ENCODE results near the gene RFC2. TPM values are rescaled to one million over a fixed set of nuclear protein-coding genes. Genes with fewer than 3 reads are reported as not detected.

RFC2 gene
- polyA plus RNA-seq, 1 experiment: 22.1 TPM

DNA sequence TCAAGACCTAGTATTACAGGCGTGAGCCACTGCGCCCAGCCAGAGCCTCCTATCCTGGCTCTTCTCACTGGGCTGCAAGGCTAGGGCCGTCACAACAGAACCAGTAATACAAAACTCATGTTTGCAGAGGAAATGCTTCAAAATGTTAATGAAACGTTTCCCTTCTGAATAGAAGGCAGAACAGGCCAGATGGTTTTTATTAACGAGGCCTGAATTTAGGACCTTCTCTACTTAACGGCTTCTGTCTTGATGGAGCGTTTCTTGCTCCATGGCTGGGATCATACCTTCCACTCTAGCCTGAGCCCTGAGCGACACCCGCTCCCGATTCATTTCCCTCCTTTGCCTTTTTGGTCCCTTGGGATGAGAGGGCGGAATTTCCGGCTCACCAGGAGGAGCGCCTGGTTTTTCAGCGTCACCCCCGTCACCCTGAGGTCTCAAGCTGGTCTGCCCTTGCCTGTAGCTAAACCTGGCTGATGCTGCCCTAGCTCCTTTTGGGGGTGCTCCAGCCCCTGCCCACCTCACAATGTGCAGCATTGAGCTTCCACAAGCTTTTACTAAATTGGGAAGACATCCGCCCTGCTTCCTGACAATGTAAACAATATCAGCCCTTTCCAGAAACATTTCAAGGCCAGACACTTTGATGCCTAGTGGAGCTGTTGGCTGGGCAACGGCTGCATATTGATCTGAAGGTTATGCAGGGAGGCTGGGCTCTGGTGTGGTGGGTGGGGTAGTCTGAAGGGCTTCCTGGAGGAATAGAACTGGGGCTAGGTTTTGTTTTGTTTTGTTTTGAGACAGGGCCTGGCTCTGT, 40.2 kb upstream of the RFC2 start:
- ChIA-PET POLR2A (no interaction called here), CTCF (interaction anchor here (2.1 kb wide), 1 partner anchor 107 kb away, joined by 7 read pairs; no protein-coding TSS in a partner anchor)
- TF ChIP-seq, protein P1, sequence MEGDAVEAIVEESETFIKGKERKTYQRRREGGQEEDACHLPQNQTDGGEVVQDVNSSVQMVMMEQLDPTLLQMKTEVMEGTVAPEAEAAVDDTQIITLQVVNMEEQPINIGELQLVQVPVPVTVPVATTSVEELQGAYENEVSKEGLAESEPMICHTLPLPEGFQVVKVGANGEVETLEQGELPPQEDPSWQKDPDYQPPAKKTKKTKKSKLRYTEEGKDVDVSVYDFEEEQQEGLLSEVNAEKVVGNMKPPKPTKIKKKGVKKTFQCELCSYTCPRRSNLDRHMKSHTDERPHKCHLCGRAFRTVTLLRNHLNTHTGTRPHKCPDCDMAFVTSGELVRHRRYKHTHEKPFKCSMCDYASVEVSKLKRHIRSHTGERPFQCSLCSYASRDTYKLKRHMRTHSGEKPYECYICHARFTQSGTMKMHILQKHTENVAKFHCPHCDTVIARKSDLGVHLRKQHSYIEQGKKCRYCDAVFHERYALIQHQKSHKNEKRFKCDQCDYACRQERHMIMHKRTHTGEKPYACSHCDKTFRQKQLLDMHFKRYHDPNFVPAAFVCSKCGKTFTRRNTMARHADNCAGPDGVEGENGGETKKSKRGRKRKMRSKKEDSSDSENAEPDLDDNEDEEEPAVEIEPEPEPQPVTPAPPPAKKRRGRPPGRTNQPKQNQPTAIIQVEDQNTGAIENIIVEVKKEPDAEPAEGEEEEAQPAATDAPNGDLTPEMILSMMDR (IDR thresholded peaks at IDR 0.05; ENCODE audit: insufficient read depth, low read depth, low read length): no peak
- Histone ChIP-seq H3K4me3 (ENCODE audit: low read depth, low read length) (no peak overlapping the region), H3K36me3 (ENCODE audit: control insufficient read depth, insufficient read depth, low read length) (no peaks in the 10 kb centered on the region; the same call in 1 of the 2 replicates), H3K27me3 (ENCODE audit: control insufficient read depth, insufficient read depth, low read length) (no peaks in the 10 kb centered on the region)
- DNase-seq (ENCODE audit: low read depth): peak; percentile 62

- Histone ChIP-seq H3K27me3 (ENCODE audit: control insufficient read depth, insufficient read depth, low read length) (no peaks in the 10 kb centered on the region), H3K4me3 (ENCODE audit: low read depth, low read length) (no peak overlapping the region), H3K36me3 (ENCODE audit: control insufficient read depth, insufficient read depth, low read length) (no peaks in the 10 kb centered on the region; the same call in 1 of the 2 replicates)
- TF ChIP-seq, protein P1 (IDR thresholded peaks at IDR 0.05; ENCODE audit: insufficient read depth, low read depth, low read length): no peak
- no peak for DNase-seq (ENCODE audit: low read depth)
- ChIA-PET CTCF (no interaction called here), POLR2A (no interaction called here)
Observed at GRCh38 chr7:74293577-74293908, 39.3 kb upstream of the RFC2 start.

DNA sequence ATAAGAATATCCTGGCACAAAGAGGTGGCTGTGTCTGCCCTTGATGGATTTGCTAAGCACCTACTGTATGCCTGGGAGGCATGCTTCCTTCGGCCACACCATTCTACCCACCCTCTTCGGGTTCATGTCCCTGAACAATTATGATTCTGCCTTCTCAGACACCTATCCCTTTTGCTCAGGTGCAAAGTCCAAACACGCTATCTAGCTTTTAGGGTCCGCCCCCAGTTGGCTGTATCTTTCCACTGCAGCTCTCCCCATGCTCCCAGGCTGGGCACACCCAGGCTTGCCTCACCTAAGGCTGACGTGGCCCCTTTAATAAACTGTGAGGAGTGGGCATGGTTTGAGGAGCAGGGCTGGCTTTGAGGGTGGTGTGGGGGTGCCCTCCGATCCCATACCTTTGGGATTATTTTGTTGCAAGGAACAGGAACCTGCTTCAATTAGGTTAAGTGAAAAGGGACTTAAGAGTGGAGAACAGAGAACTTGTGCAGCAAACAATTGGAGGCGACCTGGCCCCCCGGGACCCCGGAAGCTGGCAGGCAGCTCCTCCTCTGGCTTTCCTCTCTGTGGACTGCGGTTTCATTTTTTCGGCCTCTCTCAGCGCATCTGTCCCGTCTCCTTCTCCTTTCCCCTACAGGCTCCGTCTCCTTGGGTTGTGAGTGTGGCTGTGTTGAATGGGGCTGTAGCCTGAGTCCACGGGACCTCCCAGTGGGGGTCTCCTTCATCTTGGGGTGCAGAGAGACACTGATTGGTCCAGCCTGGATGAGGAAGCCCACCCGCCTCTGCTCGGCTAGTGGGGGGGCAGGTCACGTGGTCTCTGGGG, 38.8 kb upstream of the RFC2 start:
- ChIA-PET POLR2A (no interaction called here), CTCF (interaction anchor here (0.6 to 0.9 kb wide), 2 partner anchors 108 to 119 kb away, joined by 3 read pairs; no protein-coding TSS in a partner anchor)
- H3K27me3 ChIP-seq (ENCODE audit: control insufficient read depth, insufficient read depth, low read length): no peaks in the 10 kb centered on the region
- DNase-seq (ENCODE audit: low read depth): no peak
- TF ChIP-seq, protein P1 (IDR thresholded peaks at IDR 0.05; ENCODE audit: insufficient read depth, low read depth, low read length): no peak
- no peaks in the 10 kb centered on the region; the same call in 1 of the 2 replicates for H3K36me3 ChIP-seq (ENCODE audit: control insufficient read depth, insufficient read depth, low read length)
- H3K4me3 ChIP-seq (ENCODE audit: low read depth, low read length): no peak overlapping the region

GRCh38 chr7:74291535-74291934, 37.3 kb upstream of the RFC2 start:
- DNase-seq (ENCODE audit: low read depth): no peak
- no peaks in the 10 kb centered on the region for H3K36me3 ChIP-seq (ENCODE audit: control insufficient read depth, insufficient read depth, low read length)
- ChIA-PET CTCF (interaction anchor here (0.9 to 1.5 kb wide), 2 partner anchors 85 to 109 kb away, joined by 3 to 4 read pairs; no protein-coding TSS in a partner anchor), POLR2A (no interaction called here)
- TF ChIP-seq, protein P1 (IDR thresholded peaks at IDR 0.05; ENCODE audit: insufficient read depth, low read depth, low read length): no peak
- no peak overlapping the region for H3K4me3 ChIP-seq (ENCODE audit: low read depth, low read length)
- no peaks in the 10 kb centered on the region for H3K27me3 ChIP-seq (ENCODE audit: control insufficient read depth, insufficient read depth, low read length)

DNA sequence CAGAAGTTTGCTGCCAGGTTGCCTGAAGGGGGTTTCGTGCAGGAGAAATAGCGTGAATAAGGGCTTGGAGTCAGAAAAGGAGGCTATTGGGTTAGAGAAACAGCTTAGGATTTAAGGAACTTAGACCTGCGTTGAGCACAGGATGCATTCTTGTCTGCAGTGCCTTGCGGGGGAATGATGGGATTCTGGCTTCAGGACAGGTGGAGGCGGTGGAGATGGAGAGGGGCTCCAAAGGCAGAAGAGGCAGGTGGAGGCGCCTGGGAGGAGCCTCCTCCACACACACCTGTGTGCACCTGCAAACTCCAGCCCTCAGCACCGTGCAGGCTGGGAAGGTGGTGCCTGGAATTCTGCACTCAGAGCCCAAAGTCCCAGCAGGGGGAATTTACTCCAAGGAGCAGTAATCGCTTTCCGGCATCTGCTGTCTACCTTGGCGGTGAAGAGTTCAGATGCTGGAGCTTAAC, 36.8 kb upstream of the RFC2 start:
- Histone ChIP-seq H3K4me3 (ENCODE audit: low read depth, low read length) (peak overlapping the region; percentile 94), H3K36me3 (ENCODE audit: control insufficient read depth, insufficient read depth, low read length) (no peaks in the 10 kb centered on the region)
- CTCF ChIA-PET: interaction anchor here (1.3 to 1.6 kb wide), 3 partner anchors 85 to 104 kb away, joined by 3 to 4 read pairs (median 4); no protein-coding TSS in a partner anchor

More for the DNA sequence above, 36.8 kb upstream of the RFC2 start:
- H3K27me3 ChIP-seq (ENCODE audit: control insufficient read depth, insufficient read depth, low read length): no peaks in the 10 kb centered on the region
- DNase-seq (ENCODE audit: low read depth): no peak
- POLR2A ChIA-PET: no interaction called here
- TF ChIP-seq, protein P1 (IDR thresholded peaks at IDR 0.05; ENCODE audit: insufficient read depth, low read depth, low read length): no peak
